Loucy (cell line): ENCODE measurements around the gene SMCO2.

Source experiments
- CTCF ChIP-seq: fragments of 200-600 bp; sonication (generic); conservative IDR thresholded peaks from 2 replicates; pipeline ENCODE4 v1.5.1; 2014; ENCODE audit warnings: mild to moderate bottlenecking, antibody characterized with exemption, low read length
- EZH2phosphoT487 ChIP-seq: fragments of 200-600 bp; IDR thresholded peaks from 2 replicates; pipeline ENCODE4 v1.6.1; 2018; ENCODE audit warnings: antibody characterized with exemption, mild to moderate bottlenecking, moderate library complexity, borderline replicate concordance

- TF ChIP-seq CTCF = no peak
- TF ChIP-seq EZH2phosphoT487 = no peak
Observed at GRCh38 chr12:27497446-27497845, 50.9 kb downstream of the SMCO2 start.
